Fibroblast of pulmonary artery (primary cell): ENCODE data around the gene CDC16.

ENCODE experiments used
- DNase-seq: peaks from one replicate; pipeline ENCODE4 v3.0.0-alpha.2; 2010; ENCODE audit warnings: low read depth
- H3K4me3 ChIP-seq: replicated peaks from 2 replicates; pipeline ENCODE4 v1.5.1; 2011; ENCODE audit warnings: low read depth, mild to moderate bottlenecking, control low read depth, low read length, moderate library complexity
- CTCF ChIP-seq: IDR thresholded peaks from 2 replicates; pipeline ENCODE4 v1.5.1; 2011; ENCODE audit warnings: mild to moderate bottlenecking, control low read depth, low read length, inconsistent platforms; ENCODE audit errors: missing control alignments

The CDC16 gene

DNA sequence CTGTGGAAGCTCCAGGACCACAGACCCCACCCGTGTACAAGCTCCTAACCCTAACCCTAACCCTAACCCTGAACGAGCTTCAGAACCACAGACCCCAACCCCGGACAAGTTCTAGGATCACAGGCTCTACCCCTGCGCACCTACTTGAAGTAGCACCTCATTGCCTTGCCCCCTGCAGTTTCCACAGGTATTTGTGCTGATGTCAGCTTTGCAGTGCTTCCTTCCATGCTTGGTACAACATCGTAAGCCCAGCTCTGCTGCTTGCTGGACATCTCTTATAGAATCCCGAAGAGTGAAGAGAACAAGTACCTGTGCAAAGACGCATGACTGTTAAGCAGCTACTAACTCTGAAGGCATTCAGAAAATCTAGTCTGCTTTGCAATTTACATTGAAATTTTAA lies 20.7 kb upstream of the CDC16 start:
- H3K4me3 ChIP-seq: no peak overlapping the region
- TF ChIP-seq CTCF: no peak
- no peak for DNase-seq

DNA sequence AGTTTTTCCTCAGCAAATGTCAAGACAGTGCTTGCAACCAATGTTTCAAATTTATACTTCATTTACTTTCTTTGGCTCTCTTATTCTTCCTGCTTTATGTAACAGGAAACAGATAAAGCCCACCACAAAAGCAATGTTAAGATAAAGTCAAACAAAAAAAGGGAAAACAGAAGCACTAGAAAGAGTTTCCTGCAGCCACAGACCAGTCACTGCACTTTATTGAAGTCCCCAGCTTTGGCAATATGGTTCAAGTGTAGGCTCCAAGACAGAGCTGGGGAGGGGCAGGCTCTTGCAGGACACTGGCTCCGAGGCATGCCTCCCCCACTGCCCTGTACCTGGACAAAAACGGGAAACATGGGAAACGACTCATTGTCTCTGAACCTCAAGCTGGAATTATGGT lies 15.3 kb upstream of the CDC16 start:
- no peak for TF ChIP-seq CTCF
- H3K4me3 ChIP-seq: no peak overlapping the region
- DNase-seq: peak; percentile 41

- DNase-seq: peak; percentile 80
- no peak overlapping the region for H3K4me3 ChIP-seq
- TF ChIP-seq CTCF: no peak
Observed at GRCh38 chr13:114222461-114222968, 12.2 kb upstream of the CDC16 start.

DNA sequence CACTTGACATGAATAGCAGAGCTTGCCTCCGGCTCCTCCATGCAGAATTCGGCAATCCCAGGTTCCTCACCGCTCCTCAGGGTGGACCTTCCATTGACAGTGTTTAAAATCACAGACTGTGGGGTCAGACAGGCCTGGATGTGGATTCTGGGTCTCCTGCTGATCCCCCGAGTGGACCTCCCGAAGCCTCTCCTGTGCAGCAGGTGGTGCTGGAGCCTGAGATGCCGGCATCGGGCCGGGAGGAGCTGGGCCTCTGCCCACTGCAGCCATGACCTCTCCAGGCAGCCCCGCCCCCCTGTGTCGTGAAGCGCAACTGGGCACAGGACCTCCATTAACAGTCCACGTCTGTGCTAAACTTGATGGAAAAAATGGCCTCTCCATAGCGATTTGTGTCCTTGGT lies 10.5 kb upstream of the CDC16 start:
- no peak for DNase-seq
- TF ChIP-seq CTCF: no peak
- H3K4me3 ChIP-seq: no peak overlapping the region

DNA sequence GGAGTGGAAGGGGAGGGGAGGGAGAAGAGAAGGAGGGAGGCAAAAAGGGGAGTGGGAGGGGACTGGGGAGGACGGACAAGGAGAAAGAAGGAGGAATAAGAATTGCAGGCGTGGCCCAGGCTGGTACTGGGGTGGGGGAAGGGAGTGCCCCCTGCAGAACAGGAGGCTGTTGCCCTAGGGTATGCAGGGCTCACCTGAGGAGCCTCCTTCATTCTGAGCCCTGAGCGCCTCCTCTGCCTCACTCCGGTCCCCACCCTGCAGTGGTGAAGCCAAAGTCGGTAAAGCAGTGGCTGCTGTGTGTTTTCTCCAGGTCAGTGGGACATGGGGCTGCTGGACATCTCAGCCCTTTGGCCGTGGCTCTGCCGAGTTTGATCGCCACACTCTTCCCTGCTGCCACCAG lies 9.1 kb upstream of the CDC16 start:
- H3K4me3 ChIP-seq: no peak overlapping the region
- no peak for TF ChIP-seq CTCF
- DNase-seq: no peak

- H3K4me3 ChIP-seq: no peak overlapping the region
- TF ChIP-seq CTCF: no peak
- DNase-seq: no peak
Observed at GRCh38 chr13:114226088-114226487, 8.6 kb upstream of the CDC16 start.

DNA sequence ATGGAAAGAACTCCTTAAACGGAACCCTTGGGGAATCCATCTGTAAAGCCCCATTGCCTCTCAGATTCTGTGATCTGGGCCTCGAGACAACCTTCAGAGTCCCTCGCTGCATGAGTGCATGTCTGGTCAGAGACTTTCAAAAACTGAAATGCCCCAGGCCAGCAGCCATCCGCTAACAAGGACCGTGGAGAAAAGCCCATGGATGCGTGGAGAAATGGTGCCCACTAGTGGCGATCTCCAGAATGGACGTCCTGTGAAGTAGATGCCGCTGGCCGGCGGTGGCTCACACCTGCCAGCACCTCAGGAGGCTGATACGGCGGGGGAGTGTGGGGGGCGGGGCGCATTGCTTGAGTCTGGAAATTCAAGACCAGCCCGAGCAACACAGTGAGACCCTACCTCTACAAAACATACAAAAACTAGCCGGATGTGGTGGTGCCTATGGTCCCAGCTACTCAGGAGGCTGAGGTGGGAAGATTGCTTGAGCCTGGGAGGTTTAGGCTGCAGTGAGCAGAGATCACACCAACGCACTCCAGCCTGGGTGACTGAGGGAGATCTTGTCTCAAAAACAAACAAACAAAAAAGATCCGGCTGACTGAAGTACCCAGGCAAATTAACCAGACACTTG lies 7.9 kb upstream of the CDC16 start:
- DNase-seq: peak; percentile 86
- TF ChIP-seq CTCF: peak; percentile 96
- no peak overlapping the region for H3K4me3 ChIP-seq
